Measurements from ENCODE around the gene C5orf58.
A peak's percentile ranks its signal among the peaks of the same experiment; 100 is the strongest.

Gene C5orf58

GRCh38 chr5:170261528-170262043 is 28.8 kb downstream of the C5orf58 start:
- DNase-seq: no peak

GRCh38 chr5:170262061-170263045 is 29.6 kb downstream of the C5orf58 start:
- no peak for DNase-seq

- no peak for DNase-seq
Measured at GRCh38 chr5:170263906-170264305, 31.1 kb downstream of the C5orf58 start.

GRCh38 chr5:170265522-170265921 is 32.7 kb downstream of the C5orf58 start:
- no peak for DNase-seq

GRCh38 chr5:170266570-170267381 is 34.0 kb downstream of the C5orf58 start:
- peak; percentile 80 for DNase-seq

- DNase-seq: peak; percentile 87
Measured at GRCh38 chr5:170267431-170268152, 34.8 kb downstream of the C5orf58 start.

- no peak for DNase-seq
Measured at GRCh38 chr5:170268153-170268689, 35.4 kb downstream of the C5orf58 start.

- DNase-seq: peak; percentile 76
Measured at GRCh38 chr5:170268884-170269283, 36.1 kb downstream of the C5orf58 start.

GRCh38 chr5:170269579-170269978 is 36.8 kb downstream of the C5orf58 start:
- DNase-seq: no peak

GRCh38 chr5:170270293-170271069 is 37.7 kb downstream of the C5orf58 start:
- DNase-seq: no peak

- peak; percentile 92 for DNase-seq
Measured at GRCh38 chr5:170273968-170274710, 41.4 kb downstream of the C5orf58 start.

- DNase-seq: no peak
Measured at GRCh38 chr5:170275376-170275994, 42.7 kb downstream of the C5orf58 start.

GRCh38 chr5:170276140-170276539 is 43.4 kb downstream of the C5orf58 start:
- no peak for DNase-seq

GRCh38 chr5:170277867-170278281 is 45.1 kb downstream of the C5orf58 start:
- peak; percentile 49 for DNase-seq

GRCh38 chr5:170278611-170279458 is 46.0 kb downstream of the C5orf58 start:
- DNase-seq: peak; percentile 99

GRCh38 chr5:170279459-170279817 is 46.7 kb downstream of the C5orf58 start:
- no peak for DNase-seq

GRCh38 chr5:170280011-170280493 is 47.3 kb downstream of the C5orf58 start:
- peak; percentile 2 for DNase-seq

- DNase-seq: no peak
Measured at GRCh38 chr5:170283296-170283695, 50.5 kb downstream of the C5orf58 start.

GRCh38 chr5:170284231-170284630 is 51.4 kb downstream of the C5orf58 start:
- no peak for DNase-seq
